Uterus (tissue), 4 donors: ENCODE measurements around the gene KRT6B. TPM values are rescaled to one million over a fixed set of nuclear protein-coding genes. Genes with fewer than 3 reads are reported as not detected.

Source experiments
- DNase-seq, 2 donors: peaks; one replicate each; pipeline ENCODE4 v3.0.0-alpha.2; 2019 to 2020
- H3K27ac ChIP-seq, 2 donors: fragments of 200-600 bp; sonication (generic); 1 replicate in 1 of 2; 2 replicates in 1 of 2; pipeline ENCODE4 v1.5.1; 2016 to 2018
- H3K27me3 ChIP-seq, 2 donors: fragments of 200-600 bp; sonication (generic); one replicate each; pipeline ENCODE4 v1.5.1; 2018 to 2019; ENCODE audit warnings: control low read depth in 1 of 2
- H3K36me3 ChIP-seq, 2 donors: fragments of 200-600 bp; sonication (generic); one replicate each; pipeline ENCODE4 v1.5.1; 2019; ENCODE audit warnings: control low read depth in 1 of 2
- H3K4me1 ChIP-seq, 2 donors: fragments of 200-600 bp; sonication (generic); one replicate each; pipeline ENCODE4 v1.5.1; 2018 to 2019; ENCODE audit warnings: control low read depth in 1 of 2
- H3K4me3 ChIP-seq, 2 donors: fragments of 200-600 bp; sonication (generic); 1 replicate in 1 of 2; 2 replicates in 1 of 2; pipeline ENCODE4 v1.5.1; 2018 to 2019; ENCODE audit warnings: mild to moderate bottlenecking in 1 of 2
- H3K9me3 ChIP-seq, 2 donors: fragments of 200-600 bp; sonication (generic); one replicate each; pipeline ENCODE4 v1.5.1; 2019; ENCODE audit warnings: control low read depth in 1 of 2
- POLR2A ChIP-seq, 2 donors: fragments of 450-650 bp; IDR thresholded peaks; one replicate each; pipeline ENCODE4 v1.6.1; 2016; ENCODE audit warnings: antibody characterized with exemption in 2 of 2, mild to moderate bottlenecking in 1 of 2, moderate library complexity in 1 of 2
- intact Hi-C: fragments of 100-400 bp; cut with DNase I; formaldehyde crosslinking; loops from one replicate; pipeline ENCODE4 v1.15.1; 2023; ENCODE audit warnings: low total_unique reads
- total RNA-seq, 4 donors: library from RNA; depleted of rRNA in 3 of 4; stranded (reverse); fragments of >200 nt in 3 of 4; gene quantifications; one replicate each; pipeline versions ENCODE4 v1.1.0 to v1.2.4, GENCODE V29; 2014 to 2023
- TF ChIP-seq, protein P1 (sequence below), 4 experiments: fragments of 200-600 bp in 2 of 4; fragments of 450-650 bp in 2 of 4; sonication (generic) in 2 of 4; IDR thresholded peaks; one replicate each; pipeline ENCODE4 v1.5.1; 2016 to 2019; ENCODE audit warnings: antibody characterized with exemption in 4 of 4, mild to moderate bottlenecking in 2 of 4, moderate library complexity in 1 of 4
- donor health status: DM: yes; HTN: yes; CAD: no.

Gene KRT6B
- total RNA-seq, 4 donors from 2014 or later: not detected

DNA sequence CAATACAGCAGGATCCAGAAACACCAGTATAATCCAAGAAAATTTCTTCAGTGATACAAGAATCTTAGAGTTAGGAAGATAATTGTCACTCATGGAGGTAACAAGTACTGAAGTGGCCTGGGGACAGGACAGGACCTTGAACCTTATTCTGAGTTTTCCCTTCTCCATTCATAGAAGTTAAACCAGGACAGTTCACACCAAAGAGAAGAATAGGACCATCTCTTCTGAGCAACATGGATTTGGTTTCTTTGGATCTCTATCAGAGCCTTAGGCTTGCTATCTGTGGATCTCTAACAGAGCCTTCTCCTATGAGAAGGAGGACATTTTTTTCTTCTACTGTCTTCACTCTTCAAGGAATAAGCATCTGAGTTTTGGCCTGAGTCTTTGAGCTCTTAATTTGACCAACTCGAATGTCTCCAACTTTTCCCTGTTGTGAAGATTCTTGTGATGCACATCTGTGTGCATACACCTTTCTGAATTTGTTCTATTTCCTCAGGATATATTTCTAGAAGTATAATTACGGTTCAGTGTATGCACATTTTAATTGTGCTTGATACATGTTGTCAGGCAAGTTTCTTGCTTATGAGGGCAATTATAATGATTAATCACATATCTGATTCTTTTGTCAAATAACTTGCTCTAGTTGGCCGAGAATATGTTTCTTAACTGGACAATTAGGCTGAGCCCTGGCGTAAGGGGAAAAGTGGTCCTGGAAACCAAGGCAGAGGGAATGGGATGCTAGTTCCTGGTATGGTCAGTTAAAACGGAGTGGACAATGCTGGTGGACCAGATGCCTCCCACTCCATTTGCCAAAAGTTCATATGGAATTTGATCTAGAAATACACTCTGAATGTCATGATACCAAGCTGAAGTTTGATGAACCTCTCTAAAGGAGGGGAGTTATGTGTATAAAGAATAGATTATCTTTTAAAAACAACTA lies 34.5 kb upstream of the KRT6B start:
- no peak for DNase-seq
- TF ChIP-seq, protein P1, sequence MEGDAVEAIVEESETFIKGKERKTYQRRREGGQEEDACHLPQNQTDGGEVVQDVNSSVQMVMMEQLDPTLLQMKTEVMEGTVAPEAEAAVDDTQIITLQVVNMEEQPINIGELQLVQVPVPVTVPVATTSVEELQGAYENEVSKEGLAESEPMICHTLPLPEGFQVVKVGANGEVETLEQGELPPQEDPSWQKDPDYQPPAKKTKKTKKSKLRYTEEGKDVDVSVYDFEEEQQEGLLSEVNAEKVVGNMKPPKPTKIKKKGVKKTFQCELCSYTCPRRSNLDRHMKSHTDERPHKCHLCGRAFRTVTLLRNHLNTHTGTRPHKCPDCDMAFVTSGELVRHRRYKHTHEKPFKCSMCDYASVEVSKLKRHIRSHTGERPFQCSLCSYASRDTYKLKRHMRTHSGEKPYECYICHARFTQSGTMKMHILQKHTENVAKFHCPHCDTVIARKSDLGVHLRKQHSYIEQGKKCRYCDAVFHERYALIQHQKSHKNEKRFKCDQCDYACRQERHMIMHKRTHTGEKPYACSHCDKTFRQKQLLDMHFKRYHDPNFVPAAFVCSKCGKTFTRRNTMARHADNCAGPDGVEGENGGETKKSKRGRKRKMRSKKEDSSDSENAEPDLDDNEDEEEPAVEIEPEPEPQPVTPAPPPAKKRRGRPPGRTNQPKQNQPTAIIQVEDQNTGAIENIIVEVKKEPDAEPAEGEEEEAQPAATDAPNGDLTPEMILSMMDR (IDR thresholded peaks at IDR 0.05): no peak
- no peak for TF ChIP-seq POLR2A (IDR thresholded peaks at IDR 0.05)
- Histone ChIP-seq H3K4me1 (no peaks in the 10 kb centered on the region), H3K36me3 (no peaks in the 10 kb centered on the region), H3K4me3 (no peak overlapping the region), H3K27ac (no peak overlapping the region), H3K9me3 (no peaks in the 10 kb centered on the region), H3K27me3 (no peaks in the 10 kb centered on the region)
- intact Hi-C loops: no loop called here

DNA sequence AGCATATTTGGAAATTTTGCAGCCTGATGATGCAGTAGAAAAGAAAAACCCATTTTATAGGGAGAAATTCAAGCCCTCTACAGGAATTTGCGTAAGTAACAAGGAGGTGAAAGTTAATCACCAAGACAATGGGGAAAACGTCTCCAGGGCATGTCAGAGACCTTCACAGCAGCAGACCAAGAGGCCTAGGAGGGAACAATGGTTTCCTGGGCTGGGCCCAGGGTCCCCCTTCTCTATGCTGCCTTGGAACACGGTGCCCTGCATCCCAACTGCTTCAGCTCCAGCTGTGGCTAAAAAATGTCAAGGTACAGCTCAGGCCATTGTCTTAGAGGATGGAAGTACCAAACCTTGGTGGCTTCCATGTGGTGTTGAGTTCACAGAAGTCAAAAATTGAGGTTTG lies 28.1 kb upstream of the KRT6B start:
- no peak for TF ChIP-seq POLR2A (IDR thresholded peaks at IDR 0.05)
- TF ChIP-seq, protein P1 (IDR thresholded peaks at IDR 0.05): no peak
- DNase-seq: no peak
- no peak overlapping the region for H3K4me3 ChIP-seq
- intact Hi-C loops: no loop called here
- H3K4me1 ChIP-seq: no peaks in the 10 kb centered on the region
- H3K27ac ChIP-seq: no peak overlapping the region
- no peaks in the 10 kb centered on the region for H3K9me3 ChIP-seq
- H3K27me3 ChIP-seq: peaks cover 0 to 4% of the 10 kb centered on the region in 2 donors
- H3K36me3 ChIP-seq: no peaks in the 10 kb centered on the region

DNA sequence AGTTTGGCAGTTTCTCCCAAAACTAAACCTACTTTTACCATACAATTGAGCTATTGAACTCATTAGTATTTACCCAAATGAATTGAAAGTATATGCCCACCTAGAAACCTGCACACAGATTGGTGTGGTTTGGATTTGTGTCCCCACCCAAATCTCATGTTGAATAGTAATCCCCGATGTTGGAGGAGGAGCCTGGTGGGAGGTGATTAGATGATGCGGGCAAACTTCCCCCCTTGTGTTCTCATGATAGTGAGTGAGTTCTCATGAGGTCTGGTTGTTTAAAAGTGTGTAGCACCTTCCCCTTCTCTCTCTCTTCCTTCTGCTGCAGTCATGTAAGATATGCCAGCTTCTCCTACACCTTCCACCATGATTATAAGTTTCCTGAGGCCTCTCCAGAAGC lies 25.7 kb upstream of the KRT6B start:
- Histone ChIP-seq H3K4me1 (no peaks in the 10 kb centered on the region), H3K9me3 (no peaks in the 10 kb centered on the region), H3K27ac (no peak overlapping the region), H3K4me3 (no peak overlapping the region), H3K27me3 (peaks cover 0 to 4% of the 10 kb centered on the region in 2 donors), H3K36me3 (no peaks in the 10 kb centered on the region)
- intact Hi-C loops: no loop called here
- DNase-seq: no peak
- TF ChIP-seq, protein P1 (IDR thresholded peaks at IDR 0.05): no peak
- TF ChIP-seq POLR2A (IDR thresholded peaks at IDR 0.05): no peak

DNA sequence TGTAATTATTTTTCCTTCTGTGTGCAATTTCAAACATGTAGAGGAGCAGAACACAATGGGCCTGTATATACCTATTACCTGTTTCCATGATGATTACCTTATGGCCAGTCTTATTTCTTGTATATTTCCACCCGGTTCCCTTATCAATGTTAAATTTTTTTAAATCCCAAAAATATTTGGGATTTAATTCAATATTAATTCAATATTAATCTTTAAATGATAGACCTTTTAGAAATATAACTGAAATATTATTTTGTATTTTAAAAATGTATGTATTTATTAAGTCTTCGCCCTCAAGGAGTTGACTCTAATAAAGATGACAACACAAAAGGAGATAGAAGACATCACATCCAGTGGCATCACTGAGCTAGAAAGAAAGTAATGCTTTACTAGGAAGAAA lies 22.3 kb upstream of the KRT6B start:
- Histone ChIP-seq H3K27ac (no peak overlapping the region), H3K4me3 (no peak overlapping the region), H3K36me3 (no peaks in the 10 kb centered on the region), H3K4me1 (no peaks in the 10 kb centered on the region), H3K9me3 (no peaks in the 10 kb centered on the region), H3K27me3 (no peaks in the 10 kb centered on the region)
- DNase-seq: no peak
- intact Hi-C loops: no loop called here
- TF ChIP-seq POLR2A (IDR thresholded peaks at IDR 0.05): no peak
- TF ChIP-seq, protein P1 (IDR thresholded peaks at IDR 0.05): no peak

DNA sequence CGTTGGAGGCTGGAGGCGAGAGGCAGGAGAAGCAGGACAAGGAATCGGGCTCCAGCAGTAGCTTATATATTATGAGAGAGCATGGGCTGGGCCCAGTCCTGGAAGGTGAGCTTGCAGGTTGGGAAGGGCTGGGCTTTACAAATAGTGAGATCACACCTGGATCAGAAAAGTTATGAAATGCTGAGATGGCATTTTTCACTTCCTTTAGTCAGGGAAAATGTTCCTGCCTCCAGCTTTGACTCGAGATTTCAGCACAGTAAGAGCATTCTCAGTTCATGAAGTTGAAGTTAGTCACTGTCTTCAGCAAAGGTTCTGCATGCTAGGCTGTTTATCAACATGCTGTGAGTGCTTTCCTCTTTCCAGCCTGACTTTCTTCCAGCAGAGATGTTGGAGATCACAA lies 21.8 kb upstream of the KRT6B start, which contains the start of gene KRT6C:
Gene KRT6C (minus strand): TSS at position 38 of the 400 bp plus-strand sequence. CDS start 68 bp downstream, outside the sequence.
- intact Hi-C loops: no loop called here
- TF ChIP-seq, protein P1 (IDR thresholded peaks at IDR 0.05): no peak
- TF ChIP-seq POLR2A (IDR thresholded peaks at IDR 0.05): no peak
- Histone ChIP-seq H3K4me3 (no peak within 1 kb of the TSS), H3K27me3 (no peaks in the 10 kb centered on the region), H3K36me3 (no peaks in the 10 kb centered on the region), H3K4me1 (no peaks in the 10 kb centered on the region), H3K9me3 (no peaks in the 10 kb centered on the region), H3K27ac (no peak within 1 kb of the TSS)
- no peak for DNase-seq
